Epithelial cell of esophagus (primary cell): ENCODE measurements around the gene MAPK14.
"Not testable (repeated sequence)": the region's sequence is repeated elsewhere in the genome, so short reads cannot be mapped to it uniquely, and the experiment has no call there.

ENCODE experiments used
- DNase-seq: peaks from one replicate; pipeline ENCODE4 v3.0.0; 2010; ENCODE audit warnings: low read depth
- H3K4me3 ChIP-seq: 2 replicates; pipeline ENCODE4 v1.5.1; 2011; ENCODE audit warnings: mild to moderate bottlenecking, low read length, control low read depth
- CTCF ChIP-seq: IDR thresholded peaks from 2 replicates; pipeline ENCODE4 v1.5.1; 2011; ENCODE audit warnings: low read depth, mild to moderate bottlenecking, low read length, control low read depth, inconsistent platforms; ENCODE audit not compliant: insufficient read depth; ENCODE audit errors: missing control alignments

The MAPK14 gene

GRCh38 chr6:36027501-36028087 lies at the start of gene MAPK14:
TSS of gene MAPK14 (plus strand) at chr6:36027808. CDS start at chr6:36028158, 350 bp downstream.
- H3K4me3 ChIP-seq, result peak within 1 kb of the TSS; percentile 94
- peak; percentile 93 for TF ChIP-seq CTCF
- DNase-seq, result peak; percentile 100

DNA sequence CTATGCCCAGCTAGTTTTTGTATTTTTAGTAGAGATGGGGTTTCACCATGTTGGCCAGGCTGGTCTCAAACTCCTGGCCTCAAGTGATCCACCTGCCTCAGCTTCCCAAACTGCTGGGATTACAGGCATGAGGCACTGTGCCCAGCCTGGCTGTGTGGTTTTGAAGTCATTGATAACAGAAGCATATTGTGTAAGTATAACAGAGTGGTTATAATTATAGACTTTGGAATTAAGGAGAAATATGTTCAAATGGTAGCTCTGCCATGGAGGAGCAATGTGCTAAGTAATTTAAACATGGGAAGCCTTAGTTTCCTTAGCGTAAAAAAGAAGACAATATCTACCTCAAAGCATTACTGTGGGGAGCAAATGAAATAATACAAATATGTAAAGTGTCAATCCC lies 47.5 kb upstream of the MAPK14 start:
- not testable (repeated sequence) for H3K4me3 ChIP-seq, DNase-seq

GRCh38 chr6:35980991-35981645 lies 46.5 kb upstream of the MAPK14 start:
- peak; percentile 5 for DNase-seq
- no peak for TF ChIP-seq CTCF
- no peak overlapping the region for H3K4me3 ChIP-seq

DNA sequence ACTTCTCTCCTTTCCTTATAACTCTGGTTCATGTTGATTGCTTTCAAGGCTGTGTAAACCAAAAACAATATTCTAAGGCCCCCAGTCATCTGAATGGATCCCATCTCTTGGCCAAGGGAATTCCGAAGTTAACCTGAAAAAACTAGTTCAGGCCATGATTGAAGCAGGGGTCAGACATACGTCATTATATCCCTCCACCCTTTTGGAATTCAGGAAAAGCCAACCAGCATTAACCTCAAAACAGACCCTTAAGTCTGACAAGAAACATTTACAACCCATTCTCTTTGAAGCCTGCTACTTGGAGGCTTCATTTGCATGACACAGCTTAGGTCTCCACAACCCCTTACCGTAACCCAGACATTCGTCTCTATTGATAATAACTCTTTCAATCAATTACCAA lies 42.9 kb upstream of the MAPK14 start:
- no peak for TF ChIP-seq CTCF
- no peak overlapping the region for H3K4me3 ChIP-seq
- DNase-seq, result no peak

- H3K4me3 ChIP-seq, DNase-seq: not testable (repeated sequence)
These were observed 39.6 kb upstream of the MAPK14 start for GRCh38 chr6:35988047-35988446.

- no peak overlapping the region for H3K4me3 ChIP-seq
- no peak for TF ChIP-seq CTCF
- no peak for DNase-seq
These were observed 34.5 kb upstream of the MAPK14 start for GRCh38 chr6:35993150-35993549.

DNA sequence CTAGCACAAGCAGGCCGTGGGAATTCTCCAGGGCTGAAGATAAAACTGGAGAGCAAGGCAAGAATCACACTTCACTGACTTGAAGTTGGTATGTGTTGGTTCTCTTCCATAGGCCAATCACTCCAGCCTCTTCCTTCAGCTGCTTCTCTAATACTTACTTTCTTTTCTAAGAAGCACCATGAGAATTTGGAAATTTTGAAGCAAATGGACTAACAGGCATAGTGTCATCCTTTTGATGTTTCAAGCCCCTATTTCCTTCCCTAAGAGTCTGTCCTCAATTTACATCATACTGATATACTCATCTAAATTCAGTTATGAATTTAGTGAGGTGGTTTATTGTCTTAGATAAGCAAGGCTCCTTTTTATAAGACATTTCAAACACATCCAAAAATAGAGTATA lies 27.2 kb upstream of the MAPK14 start:
- no peak for DNase-seq
- TF ChIP-seq CTCF, result no peak

GRCh38 chr6:36015666-36016065 lies 11.9 kb upstream of the MAPK14 start:
- TF ChIP-seq CTCF, result no peak
- no peak overlapping the region for H3K4me3 ChIP-seq
- DNase-seq, result no peak

More for the DNA sequence above, 27.2 kb upstream of the MAPK14 start:
- H3K4me3 ChIP-seq, result no peak overlapping the region
